SU-DHL-6 (cell line): ENCODE measurements around the gene GRIA3.

Source experiments
- H2AFZ ChIP-seq: fragments of 200-600 bp; sonication (generic); 2 replicates; pipeline ENCODE4 v1.6.1; 2014; ENCODE audit warnings: low read depth, mild to moderate bottlenecking, moderate library complexity, mixed read lengths, antibody characterized with exemption, low read length; ENCODE audit not compliant: severe bottlenecking
- H3F3A ChIP-seq: fragments of 200-600 bp; shearing (Covaris generic); 2 replicates; pipeline ENCODE4 v1.6.0; 2016; ENCODE audit warnings: antibody characterized with exemption, mild to moderate bottlenecking; ENCODE audit not compliant: insufficient read depth
- H3K27ac ChIP-seq: fragments of 200-600 bp; sonication (generic); 2 replicates; pipeline ENCODE4 v1.5.1; 2016; ENCODE audit warnings: low read depth, mild to moderate bottlenecking, low read length, moderate library complexity, mixed read lengths
- H3K27me3 ChIP-seq: fragments of 200-600 bp; sonication (generic), shearing (Covaris generic); 2 replicates; pipeline ENCODE4 v1.6.0; 2014; ENCODE audit warnings: mild to moderate bottlenecking, low read length
- H3K36me3 ChIP-seq: fragments of 200-600 bp; sonication (generic); 2 replicates; pipeline ENCODE4 v1.6.1; 2014; ENCODE audit warnings: mild to moderate bottlenecking, low read length, mixed read lengths
- H3K4me2 ChIP-seq: fragments of 300-600, 200-600 bp; shearing (Covaris generic), sonication (generic); 2 replicates; pipeline ENCODE4 v1.6.0; 2014; ENCODE audit warnings: low read length, low read depth, mild to moderate bottlenecking; ENCODE audit not compliant: poor library complexity, severe bottlenecking
- H3K4me3 ChIP-seq: fragments of 200-600 bp; sonication (generic); 2 replicates; pipeline ENCODE4 v1.5.1; 2014; ENCODE audit warnings: antibody characterized with exemption, low read length, mild to moderate bottlenecking, mixed read lengths; ENCODE audit not compliant: insufficient read depth, poor library complexity, severe bottlenecking
- H3K79me2 ChIP-seq: fragments of 200-600 bp; sonication (generic); 2 replicates; pipeline ENCODE4 v1.6.1; 2014; ENCODE audit warnings: mild to moderate bottlenecking, low read length, moderate library complexity; ENCODE audit not compliant: insufficient read depth
- H3K9ac ChIP-seq: fragments of 200-600 bp; sonication (generic); 2 replicates; pipeline ENCODE4 v1.7.0; 2014; ENCODE audit warnings: mild to moderate bottlenecking, low read length
- H3K9me2 ChIP-seq: fragments of 200-600 bp; sonication (generic); replicated peaks from 2 replicates; pipeline ENCODE4 v1.6.1; 2014; ENCODE audit warnings: low read length; ENCODE audit not compliant: insufficient read depth
- H3K9me3 ChIP-seq: fragments of 200-600 bp; sonication (generic); 2 replicates; pipeline ENCODE4 v1.6.1; 2014; ENCODE audit warnings: low read length, mixed read lengths; ENCODE audit not compliant: insufficient read depth
- H4K20me1 ChIP-seq: fragments of 200-600 bp; sonication (generic); 2 replicates; pipeline ENCODE4 v1.6.1; 2014; ENCODE audit warnings: low read depth, mild to moderate bottlenecking, antibody characterized with exemption, low read length, moderate library complexity, mixed read lengths
- EZH2phosphoT487 ChIP-seq: fragments of 200-600 bp; sonication (generic), shearing (Covaris generic); conservative IDR thresholded peaks from 2 replicates; pipeline ENCODE4 v1.6.1; 2018; ENCODE audit warnings: mild to moderate bottlenecking, antibody characterized with exemption, low read length, moderate library complexity, mixed read lengths
- TF ChIP-seq, protein P1 (sequence below): fragments of 200-600 bp; sonication (generic); IDR thresholded peaks from one replicate; pipeline ENCODE4 v1.5.1; 2017; ENCODE audit warnings: antibody characterized with exemption, mild to moderate bottlenecking, low read length, moderate library complexity; ENCODE audit not compliant: insufficient read depth, poor library complexity, severe bottlenecking

GRIA3 gene

GRCh38 chrX:123454712-123455431 lies 270.8 kb downstream of the GRIA3 start:
- TF ChIP-seq EZH2phosphoT487: no peak
- TF ChIP-seq, protein P1, sequence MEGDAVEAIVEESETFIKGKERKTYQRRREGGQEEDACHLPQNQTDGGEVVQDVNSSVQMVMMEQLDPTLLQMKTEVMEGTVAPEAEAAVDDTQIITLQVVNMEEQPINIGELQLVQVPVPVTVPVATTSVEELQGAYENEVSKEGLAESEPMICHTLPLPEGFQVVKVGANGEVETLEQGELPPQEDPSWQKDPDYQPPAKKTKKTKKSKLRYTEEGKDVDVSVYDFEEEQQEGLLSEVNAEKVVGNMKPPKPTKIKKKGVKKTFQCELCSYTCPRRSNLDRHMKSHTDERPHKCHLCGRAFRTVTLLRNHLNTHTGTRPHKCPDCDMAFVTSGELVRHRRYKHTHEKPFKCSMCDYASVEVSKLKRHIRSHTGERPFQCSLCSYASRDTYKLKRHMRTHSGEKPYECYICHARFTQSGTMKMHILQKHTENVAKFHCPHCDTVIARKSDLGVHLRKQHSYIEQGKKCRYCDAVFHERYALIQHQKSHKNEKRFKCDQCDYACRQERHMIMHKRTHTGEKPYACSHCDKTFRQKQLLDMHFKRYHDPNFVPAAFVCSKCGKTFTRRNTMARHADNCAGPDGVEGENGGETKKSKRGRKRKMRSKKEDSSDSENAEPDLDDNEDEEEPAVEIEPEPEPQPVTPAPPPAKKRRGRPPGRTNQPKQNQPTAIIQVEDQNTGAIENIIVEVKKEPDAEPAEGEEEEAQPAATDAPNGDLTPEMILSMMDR: no peak
- no peaks in the 10 kb centered on the region for H4K20me1 ChIP-seq
- H3K27me3 ChIP-seq: no peaks in the 10 kb centered on the region
- no peaks in the 10 kb centered on the region for H3K9me3 ChIP-seq
- no peaks in the 10 kb centered on the region for H3K79me2 ChIP-seq
- no peak overlapping the region for H3K9ac ChIP-seq
- H3K4me3 ChIP-seq: no peak overlapping the region
- H2AFZ ChIP-seq: no peak overlapping the region
- H3K4me2 ChIP-seq: no peak overlapping the region
- H3F3A ChIP-seq: no peaks in the 10 kb centered on the region
- H3K9me2 ChIP-seq: no peaks in the 10 kb centered on the region
- no peaks in the 10 kb centered on the region for H3K36me3 ChIP-seq
- no peak overlapping the region for H3K27ac ChIP-seq

DNA sequence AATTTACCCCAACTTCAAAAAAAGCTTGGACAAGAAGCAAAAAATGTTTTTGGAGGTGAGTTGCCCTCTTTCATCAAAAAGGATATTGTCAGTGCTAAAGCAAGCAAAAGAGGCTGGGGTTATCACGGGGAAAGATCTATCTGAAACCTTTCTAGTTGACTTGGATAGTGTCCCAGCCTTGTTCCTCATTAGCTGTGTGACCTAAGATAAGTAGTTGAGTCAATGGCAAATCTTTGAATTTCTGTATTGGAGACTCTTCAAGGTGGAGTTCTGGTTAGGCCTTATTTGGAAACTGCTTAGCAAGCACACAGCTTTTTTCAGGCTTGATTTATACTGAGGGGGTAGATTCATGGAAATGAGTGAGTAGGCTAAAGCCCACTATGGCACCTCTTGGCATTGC lies 271.6 kb downstream of the GRIA3 start:
- no peaks in the 10 kb centered on the region for H3K79me2 ChIP-seq
- no peak overlapping the region for H3K27ac ChIP-seq
- H3K27me3 ChIP-seq: no peaks in the 10 kb centered on the region
- no peaks in the 10 kb centered on the region for H4K20me1 ChIP-seq
- H3K4me2 ChIP-seq: no peak overlapping the region
- no peaks in the 10 kb centered on the region for H3F3A ChIP-seq
- no peak overlapping the region for H3K9ac ChIP-seq
- no peaks in the 10 kb centered on the region for H3K9me3 ChIP-seq
- H3K36me3 ChIP-seq: no peaks in the 10 kb centered on the region
- TF ChIP-seq, protein P1: no peak
- no peak for TF ChIP-seq EZH2phosphoT487
- no peaks in the 10 kb centered on the region for H3K9me2 ChIP-seq
- no peak overlapping the region for H2AFZ ChIP-seq
- no peak overlapping the region for H3K4me3 ChIP-seq

- Histone ChIP-seq H4K20me1 (no peaks in the 10 kb centered on the region), H3K79me2 (no peaks in the 10 kb centered on the region), H3K9me2 (no peaks in the 10 kb centered on the region), H3K4me3 (no peak overlapping the region), H3F3A (no peaks in the 10 kb centered on the region), H3K27ac (no peak overlapping the region), H3K9ac (no peak overlapping the region), H3K4me2 (no peak overlapping the region), H2AFZ (no peak overlapping the region), H3K27me3 (no peaks in the 10 kb centered on the region), H3K36me3 (no peaks in the 10 kb centered on the region), H3K9me3 (no peaks in the 10 kb centered on the region)
- no peak for TF ChIP-seq EZH2phosphoT487
- TF ChIP-seq, protein P1: no peak
Measured at GRCh38 chrX:123464709-123465108, 280.6 kb downstream of the GRIA3 start.
